Lower leg skin (tissue), 3 donors: Measurements from ENCODE around the gene CACNA1B.

Experiments used
- POLR2A ChIP-seq, 2 donors: fragments of 450-650 bp; IDR thresholded peaks; one replicate each; pipeline ENCODE4 v1.6.1; 2016 to 2017; ENCODE audit warnings: antibody characterized with exemption in 2 of 2, mild to moderate bottlenecking in 1 of 2, moderate library complexity in 1 of 2
- TF ChIP-seq, protein P1 (sequence below), 3 donors: fragments of 450-650 bp; IDR thresholded peaks; one replicate each; pipeline ENCODE4 v1.5.1; 2016; ENCODE audit warnings: antibody characterized with exemption in 3 of 3, mild to moderate bottlenecking in 3 of 3, moderate library complexity in 2 of 3

DNA sequence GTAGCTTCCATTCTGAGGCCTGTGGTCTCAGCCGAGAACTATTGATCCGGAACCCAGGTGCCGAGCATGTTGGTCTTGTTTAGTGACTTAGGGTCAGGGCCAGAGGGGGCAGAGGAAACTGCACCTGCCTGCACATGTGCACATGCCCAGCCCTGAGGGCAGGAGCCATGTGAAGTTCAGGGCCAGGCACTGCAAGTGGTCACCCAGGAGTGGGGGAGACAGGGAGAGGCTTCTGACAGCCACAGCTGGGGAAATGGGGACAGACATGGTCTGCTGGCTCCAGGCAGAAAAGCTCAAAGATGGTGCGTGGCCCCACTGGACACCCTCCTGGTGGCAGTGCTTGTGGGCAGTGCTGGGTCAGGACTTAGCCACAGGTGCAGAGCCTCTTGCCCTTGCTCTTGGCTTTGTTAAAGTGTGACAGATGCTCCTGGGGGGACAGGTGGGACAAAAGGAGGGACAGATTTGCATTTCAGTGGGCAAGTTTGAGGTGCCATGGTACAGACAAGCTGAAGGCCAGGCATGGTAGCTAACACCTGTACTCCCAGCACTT is 134.4 kb downstream of the CACNA1B start:
- TF ChIP-seq, protein P1, sequence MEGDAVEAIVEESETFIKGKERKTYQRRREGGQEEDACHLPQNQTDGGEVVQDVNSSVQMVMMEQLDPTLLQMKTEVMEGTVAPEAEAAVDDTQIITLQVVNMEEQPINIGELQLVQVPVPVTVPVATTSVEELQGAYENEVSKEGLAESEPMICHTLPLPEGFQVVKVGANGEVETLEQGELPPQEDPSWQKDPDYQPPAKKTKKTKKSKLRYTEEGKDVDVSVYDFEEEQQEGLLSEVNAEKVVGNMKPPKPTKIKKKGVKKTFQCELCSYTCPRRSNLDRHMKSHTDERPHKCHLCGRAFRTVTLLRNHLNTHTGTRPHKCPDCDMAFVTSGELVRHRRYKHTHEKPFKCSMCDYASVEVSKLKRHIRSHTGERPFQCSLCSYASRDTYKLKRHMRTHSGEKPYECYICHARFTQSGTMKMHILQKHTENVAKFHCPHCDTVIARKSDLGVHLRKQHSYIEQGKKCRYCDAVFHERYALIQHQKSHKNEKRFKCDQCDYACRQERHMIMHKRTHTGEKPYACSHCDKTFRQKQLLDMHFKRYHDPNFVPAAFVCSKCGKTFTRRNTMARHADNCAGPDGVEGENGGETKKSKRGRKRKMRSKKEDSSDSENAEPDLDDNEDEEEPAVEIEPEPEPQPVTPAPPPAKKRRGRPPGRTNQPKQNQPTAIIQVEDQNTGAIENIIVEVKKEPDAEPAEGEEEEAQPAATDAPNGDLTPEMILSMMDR (IDR thresholded peaks at IDR 0.05), result no peak
- no peak for TF ChIP-seq POLR2A (IDR thresholded peaks at IDR 0.05)
